Loucy (cell line): Measurements from ENCODE around the gene ZNF500.

ENCODE experiments used
- H2AFZ ChIP-seq: fragments of 200-600 bp; sonication (generic); 2 replicates; pipeline ENCODE4 v1.6.0; 2016; ENCODE audit warnings: antibody characterized with exemption, mild to moderate bottlenecking, low read length, moderate library complexity
- H3F3A ChIP-seq: fragments of 200-600 bp; 2 replicates; pipeline ENCODE4 v1.6.0; 2016; ENCODE audit warnings: antibody characterized with exemption, low read depth, mild to moderate bottlenecking
- H3K27me3 ChIP-seq: fragments of 200-600 bp; sonication (generic); 2 replicates; pipeline ENCODE4 v1.6.1; 2014; ENCODE audit warnings: low read length, mild to moderate bottlenecking; ENCODE audit not compliant: insufficient read depth, poor library complexity, severe bottlenecking
- H3K36me3 ChIP-seq: fragments of 200-600 bp; sonication (generic); 2 replicates; pipeline ENCODE4 v1.6.1; 2016; ENCODE audit warnings: low read length; ENCODE audit not compliant: insufficient read depth
- H3K4me1 ChIP-seq: fragments of 200-600 bp; sonication (generic); 2 replicates; pipeline ENCODE4 v1.5.1; 2014; ENCODE audit warnings: low read length, mild to moderate bottlenecking; ENCODE audit not compliant: insufficient read depth, poor library complexity, severe bottlenecking
- H3K4me2 ChIP-seq: fragments of 200-600 bp; sonication (generic); 2 replicates; pipeline ENCODE4 v1.6.0; 2014; ENCODE audit warnings: antibody characterized with exemption, low read length, low read depth, mild to moderate bottlenecking; ENCODE audit not compliant: poor library complexity, severe bottlenecking
- H3K4me3 ChIP-seq: fragments of 200-600 bp; sonication (generic); 2 replicates; pipeline ENCODE4 v1.5.1; 2014; ENCODE audit warnings: low read length, mild to moderate bottlenecking, mixed read lengths; ENCODE audit not compliant: poor library complexity, severe bottlenecking
- H3K79me2 ChIP-seq: fragments of 200-600 bp; sonication (generic); 2 replicates; pipeline ENCODE4 v1.6.1; 2014; ENCODE audit warnings: low read length; ENCODE audit not compliant: insufficient read depth
- H3K9ac ChIP-seq: fragments of 200-600 bp; sonication (generic); 2 replicates; pipeline ENCODE4 v1.6.0; 2014; ENCODE audit warnings: mild to moderate bottlenecking, low read depth, low read length, moderate library complexity; ENCODE audit not compliant: poor library complexity, severe bottlenecking
- H3K9me2 ChIP-seq: fragments of 200-600 bp; sonication (generic); replicated peaks from 2 replicates; pipeline ENCODE4 v1.6.1; 2016; ENCODE audit warnings: low read depth, low read length, mixed read lengths
- H3K9me3 ChIP-seq: fragments of 200-600 bp; sonication (generic); 2 replicates; pipeline ENCODE4 v1.6.1; 2014; ENCODE audit warnings: mild to moderate bottlenecking, antibody characterized with exemption, low read length, low read depth; ENCODE audit not compliant: insufficient read depth
- H4K20me1 ChIP-seq: fragments of 200-600 bp; sonication (generic); 2 replicates; pipeline ENCODE4 v1.6.0; 2014; ENCODE audit warnings: antibody characterized with exemption, low read length, mild to moderate bottlenecking; ENCODE audit not compliant: insufficient read depth, poor library complexity, severe bottlenecking
- EZH2phosphoT487 ChIP-seq: fragments of 200-600 bp; IDR thresholded peaks from 2 replicates; pipeline ENCODE4 v1.6.1; 2018; ENCODE audit warnings: antibody characterized with exemption, mild to moderate bottlenecking, moderate library complexity, borderline replicate concordance
- TF ChIP-seq, protein P1 (sequence below): fragments of 200-600 bp; sonication (generic); conservative IDR thresholded peaks from 2 replicates; pipeline ENCODE4 v1.5.1; 2014; ENCODE audit warnings: mild to moderate bottlenecking, antibody characterized with exemption, low read length

ZNF500 gene

GRCh38 chr16:4806280-4806679 is 39.3 kb upstream of the ZNF500 start:
- Histone ChIP-seq H3K9ac (no peak overlapping the region), H3K9me3 (no peaks in the 10 kb centered on the region), H3K4me2 (no peak overlapping the region), H4K20me1 (no peaks in the 10 kb centered on the region), H3K79me2 (no peaks in the 10 kb centered on the region), H2AFZ (no peak overlapping the region), H3K4me1 (no peaks in the 10 kb centered on the region), H3K4me3 (no peak overlapping the region), H3K27me3 (no peaks in the 10 kb centered on the region), H3K9me2 (no peaks in the 10 kb centered on the region), H3K36me3 (peaks cover 4% of the 10 kb centered on the region; the same call in 1 of the 2 replicates), H3F3A (no peaks in the 10 kb centered on the region)
- TF ChIP-seq, protein P1, sequence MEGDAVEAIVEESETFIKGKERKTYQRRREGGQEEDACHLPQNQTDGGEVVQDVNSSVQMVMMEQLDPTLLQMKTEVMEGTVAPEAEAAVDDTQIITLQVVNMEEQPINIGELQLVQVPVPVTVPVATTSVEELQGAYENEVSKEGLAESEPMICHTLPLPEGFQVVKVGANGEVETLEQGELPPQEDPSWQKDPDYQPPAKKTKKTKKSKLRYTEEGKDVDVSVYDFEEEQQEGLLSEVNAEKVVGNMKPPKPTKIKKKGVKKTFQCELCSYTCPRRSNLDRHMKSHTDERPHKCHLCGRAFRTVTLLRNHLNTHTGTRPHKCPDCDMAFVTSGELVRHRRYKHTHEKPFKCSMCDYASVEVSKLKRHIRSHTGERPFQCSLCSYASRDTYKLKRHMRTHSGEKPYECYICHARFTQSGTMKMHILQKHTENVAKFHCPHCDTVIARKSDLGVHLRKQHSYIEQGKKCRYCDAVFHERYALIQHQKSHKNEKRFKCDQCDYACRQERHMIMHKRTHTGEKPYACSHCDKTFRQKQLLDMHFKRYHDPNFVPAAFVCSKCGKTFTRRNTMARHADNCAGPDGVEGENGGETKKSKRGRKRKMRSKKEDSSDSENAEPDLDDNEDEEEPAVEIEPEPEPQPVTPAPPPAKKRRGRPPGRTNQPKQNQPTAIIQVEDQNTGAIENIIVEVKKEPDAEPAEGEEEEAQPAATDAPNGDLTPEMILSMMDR: no peak
- no peak for TF ChIP-seq EZH2phosphoT487

- H2AFZ ChIP-seq: no peak overlapping the region
- H3K9me2 ChIP-seq: no peaks in the 10 kb centered on the region
- H3K9me3 ChIP-seq: no peaks in the 10 kb centered on the region
- no peak overlapping the region for H3K9ac ChIP-seq
- H3K4me3 ChIP-seq: no peak overlapping the region
- H3K36me3 ChIP-seq: peaks cover 4% of the 10 kb centered on the region; the same call in 1 of the 2 replicates
- no peaks in the 10 kb centered on the region for H3K4me1 ChIP-seq
- no peak overlapping the region for H3K4me2 ChIP-seq
- no peak for TF ChIP-seq EZH2phosphoT487
- TF ChIP-seq, protein P1: no peak
- no peaks in the 10 kb centered on the region for H3K27me3 ChIP-seq
- no peaks in the 10 kb centered on the region for H4K20me1 ChIP-seq
- H3F3A ChIP-seq: no peaks in the 10 kb centered on the region
- no peaks in the 10 kb centered on the region for H3K79me2 ChIP-seq
These were observed 38.3 kb upstream of the ZNF500 start for GRCh38 chr16:4805231-4805630.

DNA sequence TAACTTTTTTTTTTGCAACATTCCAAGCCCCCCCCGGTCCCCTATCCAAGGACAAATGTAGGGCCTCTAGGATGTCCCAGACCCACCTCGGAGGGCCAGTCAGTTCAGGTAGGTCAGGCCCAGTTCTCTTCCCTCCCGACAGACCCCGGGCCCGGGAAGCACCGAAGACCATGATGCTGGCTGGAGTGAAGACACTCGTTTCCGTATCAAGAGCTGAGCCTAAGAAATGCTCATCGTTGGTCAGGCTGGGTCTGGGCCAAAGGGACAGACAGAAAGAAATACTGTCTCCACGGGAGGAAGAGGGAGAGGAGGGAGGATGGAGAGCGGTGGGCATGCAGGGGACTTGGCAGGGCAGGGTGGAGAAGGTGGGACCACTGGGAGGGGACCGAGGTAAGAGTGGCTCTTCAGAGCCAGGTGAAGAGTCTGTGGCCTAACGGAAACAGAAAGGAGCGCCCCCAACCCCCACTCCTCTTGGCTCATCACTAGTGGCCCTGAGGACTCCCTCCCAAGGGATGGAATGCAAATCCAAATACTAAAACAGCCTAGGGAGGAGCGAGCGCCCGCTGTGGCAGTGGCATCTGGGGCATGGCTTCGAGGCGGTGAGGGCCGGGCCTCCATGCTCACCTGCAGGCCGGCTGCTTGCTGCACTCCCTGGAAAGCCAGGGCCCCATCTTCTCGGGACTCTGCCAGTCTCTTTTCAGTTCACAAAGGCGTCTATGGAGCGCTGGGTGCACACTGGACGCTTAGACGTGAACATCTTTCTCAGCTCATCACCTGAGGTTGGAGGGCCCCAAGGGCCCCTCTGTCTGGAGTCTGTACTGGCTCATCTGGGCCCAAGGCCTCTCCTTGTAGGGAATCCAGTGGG is 37.2 kb upstream of the ZNF500 start:
- no peak overlapping the region for H2AFZ ChIP-seq
- no peaks in the 10 kb centered on the region for H3K9me3 ChIP-seq
- no peak overlapping the region for H3K9ac ChIP-seq
- no peak for TF ChIP-seq EZH2phosphoT487
- TF ChIP-seq, protein P1: no peak
- H3K9me2 ChIP-seq: no peaks in the 10 kb centered on the region
- no peaks in the 10 kb centered on the region for H3K27me3 ChIP-seq
- H3K79me2 ChIP-seq: no peaks in the 10 kb centered on the region
- H4K20me1 ChIP-seq: no peaks in the 10 kb centered on the region
- peaks cover 4% of the 10 kb centered on the region; the same call in 1 of the 2 replicates for H3K36me3 ChIP-seq
- no peaks in the 10 kb centered on the region for H3K4me1 ChIP-seq
- H3K4me2 ChIP-seq: no peak overlapping the region
- no peak overlapping the region for H3K4me3 ChIP-seq
- H3F3A ChIP-seq: no peaks in the 10 kb centered on the region
